Smooth muscle cell (in vitro differentiated cells): ENCODE results near the gene DOCK6. TPM values are rescaled to one million over a fixed set of nuclear protein-coding genes. Genes with fewer than 3 reads are reported as not detected.

Experiments used
- DNase-seq: peaks from one replicate; lab custom pipeline; 2025; ENCODE audit not compliant: unreplicated experiment; lab: John Stamatoyannopoulos, UW
- H2AFZ ChIP-seq: fragments of 200-600 bp; sonication (generic); 2 replicates; pipeline ENCODE4 v1.6.0; 2016; ENCODE audit warnings: antibody characterized with exemption, low read depth, mild to moderate bottlenecking
- H3F3A ChIP-seq: fragments of 200-600 bp; sonication (generic); 2 replicates; pipeline ENCODE4 v1.6.0; 2017; ENCODE audit warnings: antibody characterized with exemption, low read depth
- H3K27ac ChIP-seq: fragments of 200-600 bp; sonication (generic); 2 replicates; pipeline ENCODE4 v1.5.1; 2016; ENCODE audit warnings: low read depth, mild to moderate bottlenecking
- H3K27me3 ChIP-seq: fragments of 200-600 bp; sonication (generic); 2 replicates; pipeline ENCODE4 v1.6.1; 2016; ENCODE audit warnings: low read depth, mild to moderate bottlenecking
- H3K36me3 ChIP-seq: fragments of 200-600 bp; sonication (generic); 2 replicates; pipeline ENCODE4 v1.5.1; 2016; ENCODE audit warnings: low read depth
- H3K4me1 ChIP-seq: fragments of 200-600 bp; sonication (generic); 2 replicates; pipeline ENCODE4 v1.5.1; 2016; ENCODE audit warnings: low read depth
- H3K4me2 ChIP-seq: fragments of 200-600 bp; sonication (generic); 2 replicates; pipeline ENCODE4 v1.6.0; 2016; ENCODE audit warnings: mild to moderate bottlenecking
- H3K4me3 ChIP-seq: fragments of 200-600 bp; sonication (generic); 2 replicates; pipeline ENCODE4 v1.5.1; 2016; ENCODE audit warnings: mild to moderate bottlenecking
- H3K79me2 ChIP-seq: fragments of 200-600 bp; sonication (generic); 2 replicates; pipeline ENCODE4 v1.6.0; 2016; ENCODE audit warnings: low read depth, mild to moderate bottlenecking
- H3K9ac ChIP-seq: fragments of 200-600 bp; sonication (generic); 2 replicates; pipeline ENCODE4 v1.6.0; 2016; ENCODE audit warnings: low read depth
- H3K9me3 ChIP-seq: fragments of 200-600 bp; sonication (generic); replicated peaks from 2 replicates; pipeline ENCODE4 v1.5.1; 2016; ENCODE audit warnings: low read depth
- H4K20me1 ChIP-seq: fragments of 200-600 bp; sonication (generic); 2 replicates; pipeline ENCODE4 v1.6.0; 2016; ENCODE audit warnings: low read depth
- CTCF ChIP-seq: fragments of 200-600 bp; sonication (generic); IDR thresholded peaks from 2 replicates; pipeline ENCODE4 v1.5.1; 2017; ENCODE audit warnings: borderline replicate concordance, mild to moderate bottlenecking, antibody characterized with exemption; ENCODE audit not compliant: insufficient read depth, poor library complexity, severe bottlenecking
- WGBS: methylation state at CpG from one replicate; pipeline ENCODE4 v1.1.7; 2016; ENCODE audit warnings: low lambda C conversion rate; 5-methylcytosine and 5-hydroxymethylcytosine counted together
- polyA plus RNA-seq: library from polyadenylated mRNA; unstranded; fragments of >200 nt; fragmentation: Nextera tagmentation; extraction: Ambion mirVana; gene quantifications from 2 replicates; pipeline ENCODE4 v1.2.1, GENCODE V29; 2016
- total RNA-seq: library from RNA; depleted of rRNA; stranded (reverse); fragments of >200 nt; gene quantifications from 2 replicates; pipeline ENCODE4 v1.2.3, GENCODE V29; 2014

DOCK6 gene
- total and polyA plus RNA-seq, 2 experiments from 2014 or later: 13.8 to 14.8 TPM

- DNase-seq: no peak
- Histone ChIP-seq H3K79me2 (no peaks in the 10 kb centered on the region), H3K9me3 (no peaks in the 10 kb centered on the region), H3K9ac (no peak overlapping the region), H3K4me1 (no peaks in the 10 kb centered on the region), H3K4me3 (no peak overlapping the region), H3K36me3 (peaks cover 8% of the 10 kb centered on the region), H3F3A (peaks cover 4% of the 10 kb centered on the region), H2AFZ (no peak overlapping the region), H3K27ac (no peak overlapping the region), H3K4me2 (no peak overlapping the region), H4K20me1 (no peaks in the 10 kb centered on the region), H3K27me3 (no peaks in the 10 kb centered on the region)
- whole genome bisulfite sequencing: 98% methylated on average over 26 of the region's 26 CpGs
- TF ChIP-seq CTCF: no peak
Observed at GRCh38 chr19:11166281-11167142, 95.8 kb downstream of the DOCK6 start.

- peak overlapping the region; percentile 34 for H3K27ac ChIP-seq
- no peak overlapping the region for H2AFZ ChIP-seq
- no peaks in the 10 kb centered on the region for H3K27me3 ChIP-seq
- TF ChIP-seq CTCF: no peak
- WGBS: 93% methylated on average over 13 of the region's 13 CpGs
- H3K79me2 ChIP-seq: no peaks in the 10 kb centered on the region
- no peaks in the 10 kb centered on the region for H3K9me3 ChIP-seq
- H4K20me1 ChIP-seq: no peaks in the 10 kb centered on the region
- no peak overlapping the region for H3K4me3 ChIP-seq
- H3K36me3 ChIP-seq: peaks cover 8% of the 10 kb centered on the region
- no peaks in the 10 kb centered on the region for H3K4me1 ChIP-seq
- no peak overlapping the region for H3K9ac ChIP-seq
- H3K4me2 ChIP-seq: no peak overlapping the region
- no peak for DNase-seq
- peaks cover 4% of the 10 kb centered on the region for H3F3A ChIP-seq
Observed at GRCh38 chr19:11165486-11166030, 96.8 kb downstream of the DOCK6 start.

- no peak for TF ChIP-seq CTCF
- H3K4me2 ChIP-seq: no peak overlapping the region
- H3F3A ChIP-seq: peaks cover 4% of the 10 kb centered on the region
- H3K9me3 ChIP-seq: no peaks in the 10 kb centered on the region
- no peak overlapping the region for H3K4me3 ChIP-seq
- no peak overlapping the region for H2AFZ ChIP-seq
- no peaks in the 10 kb centered on the region for H3K79me2 ChIP-seq
- DNase-seq: no peak
- H4K20me1 ChIP-seq: no peaks in the 10 kb centered on the region
- peak overlapping the region; percentile 34 for H3K27ac ChIP-seq
- no peaks in the 10 kb centered on the region for H3K27me3 ChIP-seq
- H3K9ac ChIP-seq: no peak overlapping the region
- WGBS: 85% methylated on average over 17 of the region's 17 CpGs
- no peaks in the 10 kb centered on the region for H3K4me1 ChIP-seq
- peaks cover 8% of the 10 kb centered on the region for H3K36me3 ChIP-seq
Observed at GRCh38 chr19:11164879-11165406, 97.4 kb downstream of the DOCK6 start.
